H9 (cell line): ENCODE results near the gene ATXN1L. TPM values are rescaled to one million over a fixed set of nuclear protein-coding genes. Genes with fewer than 3 reads are reported as not detected.

Experiments
- DNase-seq: peaks from one replicate; pipeline ENCODE4 v3.0.0-alpha.2; 2017
- H2AFZ ChIP-seq: one replicate; pipeline ENCODE4 v1.6.1; 2013; ENCODE audit warnings: mild to moderate bottlenecking, low read length, control low read depth, moderate library complexity
- H2AK5ac ChIP-seq: 2 replicates; pipeline ENCODE4 v1.6.1; 2013; ENCODE audit warnings: low read length, control low read depth, mixed read lengths; ENCODE audit not compliant: insufficient read length
- H2BK120ac ChIP-seq: one replicate; pipeline ENCODE4 v1.6.1; 2013; ENCODE audit warnings: low read depth, mild to moderate bottlenecking, low read length, control low read depth, inconsistent platforms; ENCODE audit not compliant: poor library complexity, severe bottlenecking
- H2BK12ac ChIP-seq: 2 replicates; pipeline ENCODE4 v1.6.1; 2013; ENCODE audit warnings: low read length, control low read depth, mixed read lengths, low read depth; ENCODE audit not compliant: insufficient read length
- H2BK15ac ChIP-seq: 2 replicates; pipeline ENCODE4 v1.6.1; 2013; ENCODE audit warnings: low read depth, low read length, control low read depth
- H2BK20ac ChIP-seq: one replicate; pipeline ENCODE4 v1.6.1; 2013; ENCODE audit warnings: low read depth, mild to moderate bottlenecking, low read length, control low read depth, inconsistent platforms; ENCODE audit not compliant: poor library complexity, severe bottlenecking
- H2BK5ac ChIP-seq: 2 replicates; pipeline ENCODE4 v1.6.1; 2013; ENCODE audit warnings: low read length, control low read depth, mixed read lengths; ENCODE audit not compliant: insufficient read length
- H3K14ac ChIP-seq: 2 replicates; pipeline ENCODE4 v1.6.1; 2013; ENCODE audit warnings: low read length, control low read depth; ENCODE audit not compliant: insufficient read depth
- H3K18ac ChIP-seq: 2 replicates; pipeline ENCODE4 v1.6.1; 2013; ENCODE audit warnings: low read depth, mild to moderate bottlenecking, mixed read lengths, low read length, control low read depth; ENCODE audit not compliant: insufficient read length
- H3K23ac ChIP-seq: 2 replicates; pipeline ENCODE4 v1.6.1; 2013; ENCODE audit warnings: low read length, control low read depth, mixed read lengths, low read depth; ENCODE audit not compliant: insufficient read length
- H3K23me2 ChIP-seq: 2 replicates; pipeline ENCODE4 v1.6.1; 2013; ENCODE audit warnings: low read depth, mild to moderate bottlenecking, mixed read lengths, low read length, control low read depth; ENCODE audit not compliant: insufficient read length, poor library complexity, severe bottlenecking
- H3K27ac ChIP-seq: 2 replicates; pipeline ENCODE4 v1.5.1; 2013; ENCODE audit warnings: low read length, control low read depth, mixed read lengths, low read depth; ENCODE audit not compliant: insufficient read length
- H3K27me3 ChIP-seq: 2 replicates; pipeline ENCODE4 v1.6.1; 2013; ENCODE audit warnings: low read length, control low read depth, inconsistent platforms; ENCODE audit not compliant: insufficient read depth
- H3K4ac ChIP-seq: 2 replicates; pipeline ENCODE4 v1.6.1; 2013; ENCODE audit warnings: low read depth, mild to moderate bottlenecking, control low read depth, inconsistent platforms, low read length, moderate library complexity
- H3K4me1 ChIP-seq: 2 replicates; pipeline ENCODE4 v1.6.1; 2013; ENCODE audit warnings: low read length, control low read depth, inconsistent platforms; ENCODE audit not compliant: insufficient read depth
- H3K4me2 ChIP-seq: 2 replicates; pipeline ENCODE4 v1.6.1; 2013; ENCODE audit warnings: low read length, control low read depth, mixed read lengths; ENCODE audit not compliant: insufficient read length, insufficient read depth
- H3K56ac ChIP-seq: 2 replicates; pipeline ENCODE4 v1.6.1; 2013; ENCODE audit warnings: low read depth, mild to moderate bottlenecking, mixed read lengths, low read length, control low read depth; ENCODE audit not compliant: insufficient read length
- H3K79me1 ChIP-seq: 2 replicates; pipeline ENCODE4 v1.6.1; 2013; ENCODE audit warnings: low read depth, mild to moderate bottlenecking, moderate library complexity, low read length, control low read depth, inconsistent platforms; ENCODE audit not compliant: insufficient read depth, poor library complexity, severe bottlenecking
- H3K79me2 ChIP-seq: 2 replicates; pipeline ENCODE4 v1.6.1; 2013; ENCODE audit warnings: low read length, control low read depth, inconsistent platforms; ENCODE audit not compliant: insufficient read depth
- H3K9ac ChIP-seq: 2 replicates; pipeline ENCODE4 v1.6.1; 2013; ENCODE audit warnings: low read length, control low read depth, mixed read lengths; ENCODE audit not compliant: insufficient read length; ENCODE audit errors: extremely low read depth
- H3K9me3 ChIP-seq: one replicate; pipeline ENCODE4 v1.6.1; 2013; ENCODE audit warnings: low read depth, low read length, inconsistent platforms; ENCODE audit not compliant: control insufficient read depth
- H3T11ph ChIP-seq: one replicate; pipeline ENCODE4 v1.6.1; 2013; ENCODE audit warnings: mild to moderate bottlenecking, low read length, control low read depth, inconsistent platforms
- H4K20me1 ChIP-seq: one replicate; pipeline ENCODE4 v1.6.1; 2013; ENCODE audit not compliant: control insufficient read depth, insufficient read length, insufficient read depth
- H4K5ac ChIP-seq: 2 replicates; pipeline ENCODE4 v1.6.1; 2013; ENCODE audit warnings: low read depth, mild to moderate bottlenecking, mixed read lengths, low read length, control low read depth; ENCODE audit not compliant: insufficient read length
- H4K8ac ChIP-seq: replicated peaks from 2 replicates; pipeline ENCODE4 v1.6.1; 2013; ENCODE audit warnings: low read length, control low read depth, mixed read lengths, low read depth; ENCODE audit not compliant: insufficient read length
- H4K91ac ChIP-seq: 2 replicates; pipeline ENCODE4 v1.6.1; 2013; ENCODE audit warnings: low read depth, mild to moderate bottlenecking, moderate library complexity, mixed read lengths, low read length, control low read depth; ENCODE audit not compliant: insufficient read length
- H3K27ac Mint-ChIP-seq, 3 experiments: 2 replicates in 2 of 3; 3 replicates in 1 of 3; pipeline ENCODE4 v1.8.0; 2020 to 2021; ENCODE audit warnings: mixed read lengths in 3 of 3, mild to moderate bottlenecking in 1 of 3, moderate library complexity in 1 of 3
- H3K27me3 Mint-ChIP-seq: 2 replicates; pipeline ENCODE4 v1.8.0; 2021; ENCODE audit warnings: low read depth, mild to moderate bottlenecking, moderate library complexity, mixed read lengths
- H3K36me3 Mint-ChIP-seq, 3 experiments: 2 replicates in 2 of 3; 3 replicates in 1 of 3; pipeline ENCODE4 v1.8.0; 2020 to 2021; ENCODE audit warnings: low read depth in 3 of 3, mixed read lengths in 3 of 3; ENCODE audit not compliant: insufficient read depth in 1 of 3
- H3K4me1 Mint-ChIP-seq, 2 experiments: 2 replicates each; pipeline ENCODE4 v1.8.0; 2020; ENCODE audit warnings: mixed read lengths in 2 of 2
- H3K4me3 Mint-ChIP-seq, 2 experiments: 2 replicates in 1 of 2; 3 replicates in 1 of 2; pipeline ENCODE4 v1.8.0; 2020 to 2021; ENCODE audit warnings: mild to moderate bottlenecking in 2 of 2, mixed read lengths in 2 of 2, moderate library complexity in 1 of 2
- H3K9me3 Mint-ChIP-seq, 2 experiments: 2 replicates in 1 of 2; 3 replicates in 1 of 2; pipeline ENCODE4 v1.8.0; 2020; ENCODE audit warnings: mild to moderate bottlenecking in 2 of 2, mixed read lengths in 2 of 2, moderate library complexity in 1 of 2
- CTCF ChIP-seq: fragments of 200-600 bp; sonication (generic); conservative IDR thresholded peaks from 3 replicates; pipeline ENCODE4 v1.8.0; 2021; ENCODE audit warnings: antibody characterized with exemption, mild to moderate bottlenecking
- WGBS: extraction: QIAGEN DNeasy Blood & Tissue Kit; methylation state at CpG from one replicate; pipeline ENCODE4 v1.1.7; 2013; ENCODE audit warnings: missing lambda C conversion rate, low lambda C conversion rate, mixed read lengths; ENCODE audit not compliant: insufficient read length; ENCODE audit errors: extremely low coverage; 5-methylcytosine and 5-hydroxymethylcytosine counted together
- total RNA-seq: library from RNA; stranded (reverse); gene quantifications from 2 replicates; pipeline ENCODE4 v1.2.1, GENCODE V29; 2021

The ATXN1L gene
- total RNA-seq, 1 experiment from 2014 or later, result 30.3 TPM

- H2BK5ac ChIP-seq, result no peak overlapping the region
- H3K27me3 ChIP-seq, result no peaks in the 10 kb centered on the region
- H4K8ac ChIP-seq, result no peak overlapping the region
- H3K23ac ChIP-seq, result no peak overlapping the region
- H2BK15ac ChIP-seq, result no peak overlapping the region
- 100% methylated on average over 1 of the region's 5 CpGs for WGBS
- H4K5ac ChIP-seq, result no peak overlapping the region
- H3K9ac ChIP-seq, result no peak overlapping the region
- H3K23me2 ChIP-seq, result no peaks in the 10 kb centered on the region
- no peak overlapping the region for H2AK5ac ChIP-seq
- H3T11ph ChIP-seq, result no peak overlapping the region
- peaks cover 9 to 26% (median 20%) of the 10 kb centered on the region in 3 experiments for H3K36me3 Mint-ChIP-seq
- no peak overlapping the region for H3K56ac ChIP-seq
- no peaks in the 10 kb centered on the region for H3K9me3 ChIP-seq
- H3K27ac ChIP-seq, result no peak overlapping the region
- no peaks in the 10 kb centered on the region for H3K27me3 Mint-ChIP-seq
- no peak overlapping the region for H3K4me3 Mint-ChIP-seq
- H3K18ac ChIP-seq, result no peak overlapping the region
- peaks cover 13 to 15% of the 10 kb centered on the region in 2 experiments for H3K4me1 Mint-ChIP-seq
- no peaks in the 10 kb centered on the region for H3K79me1 ChIP-seq
- H4K20me1 ChIP-seq, result no peaks in the 10 kb centered on the region
- no peak overlapping the region for H3K4ac ChIP-seq
- no peaks in the 10 kb centered on the region for H3K9me3 Mint-ChIP-seq
- no peaks in the 10 kb centered on the region for H3K4me1 ChIP-seq
- H2BK12ac ChIP-seq, result no peak overlapping the region
- no peak for DNase-seq
- H2AFZ ChIP-seq, result no peak overlapping the region
- no peak overlapping the region for H2BK20ac ChIP-seq
- no peak overlapping the region for H3K27ac Mint-ChIP-seq
- H3K79me2 ChIP-seq, result peaks cover 59% of the 10 kb centered on the region
- H4K91ac ChIP-seq, result no peak overlapping the region
- H3K4me2 ChIP-seq, result no peak overlapping the region
- no peak for TF ChIP-seq CTCF
- no peak overlapping the region for H3K14ac ChIP-seq
- no peak overlapping the region for H2BK120ac ChIP-seq
These were observed 57.0 kb downstream of the ATXN1L start for GRCh38 chr16:71902656-71903365.
